ENCODE measurements around the gene GSDMA.

GRCh38 chr17:39953471-39953888 is 9.3 kb upstream of the GSDMA start:
- TF ChIP-seq EZH2 (IDR thresholded peaks at IDR 0.05; ENCODE audit: insufficient read depth, low read length) = no peak
- TF ChIP-seq, protein P1, sequence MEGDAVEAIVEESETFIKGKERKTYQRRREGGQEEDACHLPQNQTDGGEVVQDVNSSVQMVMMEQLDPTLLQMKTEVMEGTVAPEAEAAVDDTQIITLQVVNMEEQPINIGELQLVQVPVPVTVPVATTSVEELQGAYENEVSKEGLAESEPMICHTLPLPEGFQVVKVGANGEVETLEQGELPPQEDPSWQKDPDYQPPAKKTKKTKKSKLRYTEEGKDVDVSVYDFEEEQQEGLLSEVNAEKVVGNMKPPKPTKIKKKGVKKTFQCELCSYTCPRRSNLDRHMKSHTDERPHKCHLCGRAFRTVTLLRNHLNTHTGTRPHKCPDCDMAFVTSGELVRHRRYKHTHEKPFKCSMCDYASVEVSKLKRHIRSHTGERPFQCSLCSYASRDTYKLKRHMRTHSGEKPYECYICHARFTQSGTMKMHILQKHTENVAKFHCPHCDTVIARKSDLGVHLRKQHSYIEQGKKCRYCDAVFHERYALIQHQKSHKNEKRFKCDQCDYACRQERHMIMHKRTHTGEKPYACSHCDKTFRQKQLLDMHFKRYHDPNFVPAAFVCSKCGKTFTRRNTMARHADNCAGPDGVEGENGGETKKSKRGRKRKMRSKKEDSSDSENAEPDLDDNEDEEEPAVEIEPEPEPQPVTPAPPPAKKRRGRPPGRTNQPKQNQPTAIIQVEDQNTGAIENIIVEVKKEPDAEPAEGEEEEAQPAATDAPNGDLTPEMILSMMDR (IDR thresholded peaks at IDR 0.05; ENCODE audit: insufficient read depth, low read depth, low read length) = no peak

All from astrocyte (in vitro differentiated cells and primary cell).